Endothelial cell of umbilical vein (primary cell): ENCODE measurements around the gene MPPE1. TPM values are rescaled to one million over a fixed set of nuclear protein-coding genes. Genes with fewer than 3 reads are reported as not detected.

ENCODE experiments used
- BruUV-seq: library from RNA; stranded (reverse); fragments of 400-500 nt; replicated peaks from 2 replicates; lab custom pipeline; 2021; lab: Mats Ljungman, UMichigan
- CTCF ChIA-PET: fragments of 300-600, 350-600 bp; sonication (Branson Sonifier 250); formaldehyde crosslinking; loops from one replicate; lab custom pipeline; 2021; ENCODE audit warnings: antibody characterized with exemption, inconsistent platforms; lab: Charles Lee
- POLR2A ChIA-PET: fragments of 300-600, 350-600 bp; sonication (Branson Sonifier 250); formaldehyde crosslinking; loops from one replicate; lab custom pipeline; 2021; ENCODE audit warnings: antibody characterized with exemption, inconsistent platforms; lab: Charles Lee
- DNase-seq: peaks from one replicate; pipeline ENCODE4 v3.0.0-alpha.2; 2011; ENCODE audit warnings: low read depth, low spot score
- FAIRE-seq: peaks from 2 replicates; lab custom pipeline; 2011; peaks lifted over from hg19 to GRCh38; lab: Jason Lieb, UNC
- H2AFZ ChIP-seq: 2 replicates; pipeline ENCODE4 v1.6.0; 2012; ENCODE audit warnings: low read depth, low read length, control low read depth, inconsistent platforms
- H3K27ac ChIP-seq: 2 replicates; pipeline ENCODE4 v1.5.1; 2011; ENCODE audit warnings: low read depth, mild to moderate bottlenecking, control low read depth, low read length, moderate library complexity; ENCODE audit not compliant: insufficient read depth
- H3K27me3 ChIP-seq, 2 experiments: 2 replicates each; pipeline versions ENCODE4 v1.6.0 to v1.6.1; 2011; ENCODE audit warnings: low read length in 2 of 2, mixed read lengths in 1 of 2; ENCODE audit not compliant: control insufficient read depth in 2 of 2, insufficient read depth in 2 of 2
- H3K36me3 ChIP-seq, 2 experiments: 2 replicates in 1 of 2; 3 replicates in 1 of 2; pipeline ENCODE4 v1.5.1; 2011; ENCODE audit warnings: low read length in 2 of 2, mild to moderate bottlenecking in 1 of 2, moderate library complexity in 1 of 2; ENCODE audit not compliant: control insufficient read depth in 2 of 2, insufficient read depth in 2 of 2; ENCODE audit errors: extremely low read depth in 1 of 2
- H3K4me1 ChIP-seq: 3 replicates; pipeline ENCODE4 v1.5.1; 2011; ENCODE audit warnings: mild to moderate bottlenecking, low read length; ENCODE audit not compliant: control insufficient read depth, insufficient read depth; ENCODE audit errors: extremely low read depth
- H3K4me2 ChIP-seq: 2 replicates; pipeline ENCODE4 v1.6.1; 2011; ENCODE audit warnings: low read length, control low read depth, mixed read lengths; ENCODE audit not compliant: insufficient read depth
- H3K4me3 ChIP-seq, 3 experiments: fragments of 200-600 bp in 1 of 3; sonication (generic), shearing (Covaris generic) in 1 of 3; replicated peaks in 1 of 3; 2 replicates each; pipeline ENCODE4 v1.5.1; 2011 to 2016; ENCODE audit warnings: control low read depth in 3 of 3, low read length in 3 of 3, mild to moderate bottlenecking in 2 of 3, inconsistent platforms in 1 of 3, low read depth in 1 of 3, moderate library complexity in 1 of 3; ENCODE audit not compliant: insufficient read depth in 1 of 3
- H3K79me2 ChIP-seq: 2 replicates; pipeline ENCODE4 v1.6.0; 2012; ENCODE audit warnings: low read length, inconsistent platforms; ENCODE audit not compliant: control insufficient read depth, insufficient read depth
- H3K9ac ChIP-seq: replicated peaks from 2 replicates; pipeline ENCODE3; 2011; ENCODE audit warnings: low read length, control low read depth; ENCODE audit not compliant: insufficient read depth; ENCODE audit errors: extremely low read depth
- H3K9me1 ChIP-seq: replicated peaks from 3 replicates; pipeline ENCODE4 v1.6.0; 2011; ENCODE audit warnings: mild to moderate bottlenecking, low read length; ENCODE audit not compliant: control insufficient read depth, insufficient read depth; ENCODE audit errors: extremely low read depth
- H3K9me3 ChIP-seq: replicated peaks from 2 replicates; pipeline ENCODE4 v1.5.1; 2012; ENCODE audit warnings: low read length, inconsistent platforms; ENCODE audit not compliant: control insufficient read depth, insufficient read depth
- H4K20me1 ChIP-seq: replicated peaks from 2 replicates; pipeline ENCODE3; 2011; ENCODE audit warnings: mild to moderate bottlenecking, low read length; ENCODE audit not compliant: control insufficient read depth, insufficient read depth; ENCODE audit errors: extremely low read depth
- CTCF ChIP-seq, 2 donors: IDR thresholded peaks; 1 replicate in 1 of 2; 2 replicates in 1 of 2; pipeline ENCODE4 v1.5.1; 2011; ENCODE audit warnings: low read length in 2 of 2, mild to moderate bottlenecking in 2 of 2, moderate library complexity in 2 of 2, control low read depth in 1 of 2, inconsistent platforms in 1 of 2, low read depth in 1 of 2; ENCODE audit not compliant: insufficient read depth in 1 of 2; ENCODE audit errors: extremely low read depth in 1 of 2
- JUN ChIP-seq: IDR thresholded peaks from 2 replicates; pipeline ENCODE4 v1.6.1; 2011; ENCODE audit warnings: borderline replicate concordance, low read depth; ENCODE audit not compliant: insufficient read length, insufficient read depth
- MAX ChIP-seq: IDR thresholded peaks from 2 replicates; pipeline ENCODE4 v1.6.1; 2011; ENCODE audit not compliant: insufficient read depth, insufficient read length
- MYC ChIP-seq: IDR thresholded peaks from one replicate; pipeline ENCODE4 v1.6.1; 2011; ENCODE audit warnings: mild to moderate bottlenecking, low read depth, low read length
- POLR2A ChIP-seq: IDR thresholded peaks from 2 replicates; pipeline ENCODE4 v1.6.1; 2012; ENCODE audit warnings: low read depth, mild to moderate bottlenecking, control low read depth, low read length
- POLR2AphosphoS5 ChIP-seq: IDR thresholded peaks from 2 replicates; pipeline ENCODE4 v1.6.1; 2012; ENCODE audit warnings: low read depth, mild to moderate bottlenecking, control low read depth, low read length, moderate library complexity; ENCODE audit not compliant: insufficient read depth
- dilution Hi-C: fragments of 300-500 bp; cut with MboI; formaldehyde crosslinking; loops from one replicate; pipeline ENCODE4 v1.15.0; 2019; ENCODE audit warnings: low sequenced_read_pairs; ENCODE audit not compliant: extremely low pct_ligation_motif_present
- intact Hi-C: fragments of 100-400 bp; cut with micrococcal nuclease; formaldehyde crosslinking; loops from one replicate; pipeline ENCODE4 v1.10.0; 2022
- polyA plus RNA-seq, 4 experiments: library from polyadenylated mRNA; depleted of rRNA in 3 of 4; stranded (reverse) in 3 of 4; unstranded in 1 of 4; fragments of >200 nt; gene quantifications; 2 replicates each; pipeline versions ENCODE4 v1.2.1 to v1.2.3, GENCODE V29; 2011 to 2012; ENCODE audit warnings: missing spikeins in 1 of 4
- total RNA-seq: library from RNA; stranded (reverse); gene quantifications from 2 replicates; pipeline ENCODE4 v1.2.3, GENCODE V29; 2021

The MPPE1 gene
- total and polyA plus RNA-seq, 2 donors (not counting 3 experiments of a cell fraction or from before 2014, with no cell fraction given): 13.4 to 30.6 TPM

- no peaks in the 10 kb centered on the region for H3K9me3 ChIP-seq
- no peaks in the 10 kb centered on the region for H3K36me3 ChIP-seq
- no peak for FAIRE-seq
- H3K4me3 ChIP-seq: no peak overlapping the region
- no peak overlapping the region for H2AFZ ChIP-seq
- H3K27ac ChIP-seq: no peak overlapping the region
- H3K9me1 ChIP-seq: no peaks in the 10 kb centered on the region
- no peak for DNase-seq
- H4K20me1 ChIP-seq: no peaks in the 10 kb centered on the region
- no peaks in the 10 kb centered on the region for H3K27me3 ChIP-seq
- H3K9ac ChIP-seq: no peak overlapping the region
- intact Hi-C loops (no loop called here), dilution Hi-C loops (no loop called here)
- H3K4me2 ChIP-seq: no peak overlapping the region
- CTCF ChIA-PET: interaction anchor here (1.7 to 2.2 kb wide), 2 partner anchors 12 to 44 kb away, joined by 5 to 8 read pairs; no protein-coding TSS in a partner anchor
- BruUV-seq: no TSS peak
- H3K4me1 ChIP-seq: peaks cover 15% of the 10 kb centered on the region
- POLR2A ChIA-PET: no interaction called here
- no peak for TF ChIP-seq MAX
- no peak for TF ChIP-seq POLR2A
- TF ChIP-seq CTCF (IDR thresholded peaks at IDR 0.05; ENCODE audit: extremely low read depth in 1 of 2, insufficient read depth in 1 of 2, low read depth in 1 of 2, low read length in 2 of 2): no peak
- no peak for TF ChIP-seq JUN
- TF ChIP-seq MYC: no peak
- no peak for TF ChIP-seq POLR2AphosphoS5
- no peaks in the 10 kb centered on the region for H3K79me2 ChIP-seq
These were observed 42.7 kb upstream of the MPPE1 start for GRCh38 chr18:11950824-11951223.
